NCI-H2196 (cell line): ENCODE data around the gene ITGB4.

ENCODE experiments used
- DNase-seq: peaks from one replicate; lab custom pipeline; 2025; ENCODE audit not compliant: unreplicated experiment; lab: John Stamatoyannopoulos, UW

The ITGB4 gene

GRCh38 chr17:75697651-75698291 is 23.5 kb upstream of the ITGB4 start:
- DNase-seq: peak; percentile 52

- DNase-seq: no peak
Measured at GRCh38 chr17:75698659-75699058, 22.6 kb upstream of the ITGB4 start.

DNA sequence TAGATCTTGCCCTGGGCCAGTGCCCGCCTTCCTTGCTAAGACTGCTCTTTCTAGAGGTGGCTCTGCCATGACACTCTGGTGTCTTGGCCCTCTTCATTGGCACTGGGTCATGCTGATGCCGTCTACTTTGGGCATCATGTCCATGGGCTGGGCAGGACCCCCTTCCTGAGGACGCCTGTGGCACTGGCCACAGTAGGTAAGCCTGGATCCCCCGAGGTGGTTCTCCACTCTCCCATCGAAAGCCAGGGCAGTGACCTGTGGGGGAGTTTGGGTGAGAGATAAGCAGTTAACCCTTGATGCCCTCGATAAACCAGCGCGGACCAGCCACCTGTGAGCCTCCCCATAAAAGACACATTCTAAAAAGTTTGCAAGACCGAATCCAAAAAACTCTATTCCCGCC is 20.0 kb upstream of the ITGB4 start:
- no peak for DNase-seq

- no peak for DNase-seq
Measured at GRCh38 chr17:75703191-75703590, 18.1 kb upstream of the ITGB4 start.

- DNase-seq: no peak
Measured at GRCh38 chr17:75703591-75703990, 17.7 kb upstream of the ITGB4 start.

DNA sequence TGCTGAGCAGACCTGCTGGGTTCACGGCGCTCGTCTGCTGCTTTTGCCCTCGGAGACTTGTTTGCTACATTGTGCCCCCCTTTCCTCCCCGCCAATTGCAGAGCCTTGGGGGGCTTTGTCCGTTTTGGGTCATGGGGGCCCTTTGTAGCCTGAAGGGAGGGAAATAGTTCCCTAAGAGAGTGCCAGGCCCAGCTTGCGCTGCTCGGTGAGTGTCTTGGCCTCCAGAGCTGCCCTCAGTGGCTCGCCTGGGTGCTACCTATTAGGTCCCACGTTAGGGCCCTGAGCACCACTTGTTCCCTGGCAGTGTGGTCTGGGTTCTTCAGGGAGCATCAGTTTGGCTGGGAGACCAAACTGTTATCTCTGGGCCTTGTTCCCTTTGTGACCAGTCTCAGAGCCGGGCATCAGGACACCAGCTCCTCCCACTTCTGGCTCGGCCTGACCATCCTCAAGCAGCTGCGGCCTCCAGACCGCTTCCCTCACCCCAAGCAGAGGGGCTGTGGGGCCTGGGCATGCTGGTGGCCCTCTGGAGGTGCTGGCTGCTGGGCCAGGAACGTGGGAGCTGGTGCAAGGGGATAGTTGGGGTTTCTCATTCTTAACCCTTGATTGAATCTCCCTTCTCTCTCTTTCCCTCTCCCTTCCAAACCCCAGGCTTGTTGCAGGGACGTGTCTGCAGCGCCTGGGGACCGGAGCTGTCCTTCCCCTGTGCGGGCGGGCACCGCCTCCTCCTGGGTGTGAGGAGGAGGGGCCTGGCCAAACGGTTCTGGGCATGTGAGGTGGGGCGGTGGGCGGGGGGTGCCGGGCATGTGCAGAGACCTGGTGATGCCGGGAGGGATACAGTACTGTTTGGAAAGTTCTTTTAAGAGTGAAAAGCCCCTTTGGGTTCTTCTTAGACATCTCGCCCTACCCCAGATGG is 16.0 kb upstream of the ITGB4 start:
- no peak for DNase-seq

- DNase-seq: no peak
Measured at GRCh38 chr17:75706042-75706728, 15.1 kb upstream of the ITGB4 start.

DNA sequence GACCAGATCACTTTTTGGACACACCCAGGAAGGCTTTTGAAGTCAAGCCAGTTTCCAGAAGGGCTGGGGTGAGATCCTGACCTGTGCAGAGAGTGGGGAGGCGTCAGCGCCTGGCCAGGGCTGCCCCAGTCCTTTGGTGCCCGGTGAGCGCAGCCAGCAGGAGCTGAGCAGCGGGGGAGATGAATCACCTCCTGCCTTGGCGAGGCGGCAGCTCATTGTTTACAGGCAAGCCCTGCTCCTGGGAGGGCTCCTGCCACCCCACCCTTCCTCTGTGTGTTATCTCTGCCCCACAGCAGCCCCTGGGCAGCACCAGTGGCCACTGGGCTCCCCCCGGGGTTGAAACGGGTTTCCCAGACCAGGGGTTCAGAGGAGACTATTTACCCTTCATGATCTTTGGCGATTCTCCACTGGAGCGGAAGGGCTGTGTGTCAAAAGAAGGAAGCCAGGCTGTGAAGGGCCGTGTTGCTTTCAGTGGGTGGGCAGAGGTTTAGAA is 14.1 kb upstream of the ITGB4 start:
- DNase-seq: no peak

DNA sequence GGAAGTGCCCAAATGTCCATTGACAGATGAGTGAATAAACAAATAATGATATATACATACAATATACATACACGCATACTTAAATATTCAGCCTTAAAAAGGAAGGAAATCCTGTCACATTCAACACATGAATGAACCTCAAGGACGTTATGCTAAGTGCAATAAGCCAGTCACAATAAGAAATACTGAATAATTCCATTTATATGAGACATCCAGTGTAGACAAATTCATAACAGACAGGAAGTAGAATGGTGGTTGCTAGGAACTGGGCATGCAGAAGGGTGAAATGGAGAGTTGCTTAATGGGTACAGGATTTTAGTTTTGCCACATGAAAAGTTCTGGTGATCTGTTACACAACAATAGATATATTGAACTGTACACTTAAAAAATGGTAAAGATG is 8.8 kb upstream of the ITGB4 start:
- no peak for DNase-seq

GRCh38 chr17:75719732-75720131 is 1.5 kb upstream of the ITGB4 start:
- no peak for DNase-seq

DNA sequence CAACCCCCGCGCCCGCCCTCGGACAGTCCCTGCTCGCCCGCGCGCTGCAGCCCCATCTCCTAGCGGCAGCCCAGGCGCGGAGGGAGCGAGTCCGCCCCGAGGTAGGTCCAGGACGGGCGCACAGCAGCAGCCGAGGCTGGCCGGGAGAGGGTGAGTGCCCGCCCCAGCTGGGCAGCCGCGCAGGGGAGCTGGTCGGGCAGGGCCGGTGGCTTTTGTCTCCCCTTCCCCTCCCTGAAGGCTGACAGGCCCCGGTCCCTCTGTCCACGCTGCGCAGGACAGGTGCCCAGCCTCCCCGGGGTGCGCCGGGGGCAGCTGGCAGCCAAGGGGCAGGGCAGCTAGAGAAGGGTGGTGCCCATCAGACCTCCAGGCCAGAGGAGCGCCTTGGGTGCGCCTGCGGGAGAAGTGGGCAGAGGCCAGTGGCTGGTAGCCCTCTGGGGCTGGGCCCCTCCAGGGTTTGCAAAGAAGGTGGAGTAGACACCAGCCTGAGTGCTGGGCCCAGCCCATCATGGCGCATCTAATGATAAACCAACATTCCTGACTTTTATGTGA is 278 bp downstream of the ITGB4 start:
- no peak for DNase-seq

DNA sequence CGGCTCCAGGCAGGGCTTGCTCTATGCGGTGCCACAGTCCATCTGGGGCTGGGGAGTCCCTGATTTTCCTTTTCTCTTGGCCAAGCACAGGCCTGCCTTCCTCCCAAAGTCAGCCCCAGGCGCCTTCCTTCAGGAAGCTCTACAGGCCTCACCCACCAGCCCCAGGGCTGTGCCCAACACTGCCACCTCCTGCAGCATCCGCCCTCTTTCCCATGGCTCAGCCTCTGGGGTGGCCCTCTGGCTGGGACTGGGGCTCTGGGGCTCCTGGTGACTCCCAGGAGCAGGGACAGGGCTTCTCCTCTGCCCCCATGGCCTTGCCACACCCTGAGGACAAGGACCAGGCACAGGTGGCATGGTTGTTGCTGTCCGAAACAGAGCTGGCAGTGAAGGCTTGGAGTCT is 817 bp downstream of the ITGB4 start:
- no peak for DNase-seq

DNA sequence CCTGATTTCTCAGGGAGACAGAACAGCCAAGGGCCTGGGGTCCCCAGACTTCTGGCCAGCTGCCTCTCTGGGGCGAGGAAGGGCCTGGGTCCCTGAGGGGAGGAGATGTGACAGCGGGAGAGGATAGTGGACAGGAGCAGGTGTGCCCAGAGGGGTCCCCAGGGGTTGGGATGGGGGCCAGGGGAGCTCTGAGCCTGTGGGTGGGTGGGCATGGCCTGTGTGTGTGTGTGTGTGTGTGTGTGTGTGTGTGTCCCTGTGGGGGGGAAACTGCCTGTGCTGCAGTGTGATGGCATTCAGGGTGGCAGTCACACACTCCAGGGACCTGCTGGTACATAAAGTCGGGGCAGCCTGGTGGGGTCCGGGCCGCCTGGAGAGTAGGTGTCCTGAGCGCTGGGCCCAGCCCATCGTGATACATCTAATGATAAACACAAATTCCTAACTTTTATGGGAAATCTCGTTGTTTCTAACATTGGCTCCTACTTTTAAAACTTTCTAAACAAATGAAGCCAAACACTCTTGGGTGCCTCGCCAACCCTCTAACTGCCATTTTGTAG is 1.4 kb downstream of the ITGB4 start:
- no peak for DNase-seq

- no peak for DNase-seq
Measured at GRCh38 chr17:75723171-75723930, 2.1 kb downstream of the ITGB4 start.

DNA sequence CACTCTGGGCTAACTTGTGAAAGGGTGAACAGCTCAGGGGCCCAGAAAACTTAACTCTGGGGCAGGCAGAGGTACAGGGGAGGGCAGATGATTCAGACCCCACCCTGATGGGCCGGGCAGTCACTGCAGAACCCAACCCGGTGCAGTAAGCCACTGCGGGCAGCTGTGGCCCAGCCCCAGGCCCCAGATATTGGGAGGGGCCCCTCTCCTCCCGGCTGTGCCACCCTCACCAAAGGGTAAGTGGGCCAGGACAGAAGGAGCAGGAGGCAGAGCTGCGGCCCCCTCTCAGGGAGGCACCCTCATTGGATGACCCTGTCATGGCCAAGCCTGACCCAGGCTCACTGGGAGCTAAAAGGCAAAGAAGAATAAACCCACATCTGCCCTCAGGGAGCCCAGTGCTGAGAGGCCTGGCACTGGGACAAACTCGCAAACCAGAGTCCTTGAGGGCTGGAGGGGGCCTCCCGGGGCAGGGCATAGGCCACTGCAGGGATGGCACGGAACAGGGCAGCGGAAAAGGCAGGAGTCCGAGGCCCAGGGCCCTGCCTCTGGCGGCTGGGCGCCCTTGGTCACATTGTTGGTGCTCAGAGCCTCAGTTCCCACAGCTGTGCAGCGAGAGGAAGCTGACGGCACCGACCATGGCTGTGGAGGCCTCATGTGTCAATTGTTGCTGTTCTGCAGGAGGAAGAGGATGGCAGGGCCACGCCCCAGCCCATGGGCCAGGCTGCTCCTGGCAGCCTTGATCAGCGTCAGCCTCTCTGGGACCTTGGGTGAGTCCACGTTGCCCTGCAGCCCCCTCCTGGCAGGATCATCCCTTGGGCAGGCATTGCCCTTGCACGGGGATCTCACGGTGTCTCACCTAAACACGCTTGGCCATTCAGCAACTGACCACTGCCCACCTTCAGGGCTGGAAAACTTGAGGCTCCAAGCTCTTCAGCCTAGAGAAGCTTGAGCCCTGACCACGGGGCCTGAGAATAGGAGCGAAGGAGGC is 3.1 kb downstream of the ITGB4 start:
- DNase-seq: no peak

GRCh38 chr17:75725504-75725903 is 4.2 kb downstream of the ITGB4 start:
- DNase-seq: no peak

DNA sequence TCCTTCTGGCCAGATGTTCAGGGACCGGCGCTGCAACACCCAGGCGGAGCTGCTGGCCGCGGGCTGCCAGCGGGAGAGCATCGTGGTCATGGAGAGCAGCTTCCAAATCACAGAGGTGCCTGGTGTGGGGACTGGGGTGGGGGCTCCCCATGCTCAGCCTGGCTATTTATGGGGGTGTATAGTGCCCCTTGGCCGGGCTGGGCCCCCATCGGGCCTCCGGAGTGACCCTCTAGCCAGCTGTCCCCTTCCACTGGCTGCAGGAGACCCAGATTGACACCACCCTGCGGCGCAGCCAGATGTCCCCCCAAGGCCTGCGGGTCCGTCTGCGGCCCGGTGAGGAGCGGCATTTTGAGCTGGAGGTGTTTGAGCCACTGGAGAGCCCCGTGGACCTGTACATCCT is 6.1 kb downstream of the ITGB4 start:
- DNase-seq: no peak

GRCh38 chr17:75729351-75729750 is 8.1 kb downstream of the ITGB4 start:
- no peak for DNase-seq

GRCh38 chr17:75730065-75730464 is 8.8 kb downstream of the ITGB4 start:
- no peak for DNase-seq
